Measurements from ENCODE around the gene MGMT.

GRCh38 chr10:129793996-129794395 is 327.0 kb downstream of the MGMT start:
- TF ChIP-seq TAF1 (IDR thresholded peaks at IDR 0.05; ENCODE audit: borderline replicate concordance, low read depth, low read length) (no peak), CTCF (IDR thresholded peaks at IDR 0.05) (no peak), EZH2phosphoT487 (IDR thresholded peaks at IDR 0.05; ENCODE audit: borderline replicate concordance, low read depth) (no peak), ELF1 (IDR thresholded peaks at IDR 0.05) (no peak)

Data from SK-N-SH (cell line).